ENCODE measurements around the gene EFHC2.

- TF ChIP-seq CTCF (IDR thresholded peaks at IDR 0.05): no peak
- TF ChIP-seq EZH2phosphoT487 (IDR thresholded peaks at IDR 0.05; ENCODE audit: borderline replicate concordance, low read depth): no peak
- TF ChIP-seq SMC3 (IDR thresholded peaks at IDR 0.05; ENCODE audit: low read depth, low read length): no peak
- TF ChIP-seq ZBTB33 (IDR thresholded peaks at IDR 0.05; ENCODE audit: borderline replicate concordance, low read depth): no peak
- TF ChIP-seq POLR2AphosphoS5 (IDR thresholded peaks at IDR 0.05; ENCODE audit: low read depth, low read length): no peak
- TF ChIP-seq EP300 (IDR thresholded peaks at IDR 0.05; ENCODE audit: borderline replicate concordance in 1 of 2, low read depth in 1 of 2, low read length in 1 of 2): no peak
- TF ChIP-seq USF2 (IDR thresholded peaks at IDR 0.05; ENCODE audit: borderline replicate concordance, low read depth, low read length): no peak
- no peak for TF ChIP-seq GATA2 (CRISPR knock-in tag; IDR thresholded peaks at IDR 0.05)
- no peak for TF ChIP-seq FOXM1 (IDR thresholded peaks at IDR 0.05; ENCODE audit: low read depth)
- no peak for TF ChIP-seq RAD21 (IDR thresholded peaks at IDR 0.05; ENCODE audit: low read length)
- TF ChIP-seq TAF1 (IDR thresholded peaks at IDR 0.05; ENCODE audit: borderline replicate concordance, low read depth, low read length): no peak
- TF ChIP-seq GABPA (IDR thresholded peaks at IDR 0.05; ENCODE audit: low read depth): no peak
- TF ChIP-seq NFIC (IDR thresholded peaks at IDR 0.05; ENCODE audit: borderline replicate concordance): no peak
These were observed 82.9 kb downstream of the EFHC2 start for GRCh38 chrX:44260609-44261008.

Data from SK-N-SH (cell line).